GM06990 (cell line): Measurements from ENCODE around the gene RIC3.

Source experiments
- DNase-seq: peaks from one replicate; pipeline ENCODE4 v3.0.0-alpha.2; 2011; ENCODE audit not compliant: insufficient read length; ENCODE audit errors: extremely low read depth
- H3K27me3 ChIP-seq: replicated peaks from 2 replicates; pipeline ENCODE4 v1.6.0; 2011; ENCODE audit warnings: low read length; ENCODE audit not compliant: control insufficient read depth, insufficient read depth
- H3K36me3 ChIP-seq: 2 replicates; pipeline ENCODE4 v1.5.1; 2011; ENCODE audit warnings: low read length; ENCODE audit not compliant: control insufficient read depth, insufficient read depth
- H3K4me3 ChIP-seq: replicated peaks from 2 replicates; pipeline ENCODE4 v1.5.1; 2011; ENCODE audit warnings: low read depth, mild to moderate bottlenecking, control low read depth, low read length
- TF ChIP-seq, protein P1 (sequence below): IDR thresholded peaks from 2 replicates; pipeline ENCODE4 v1.5.1; 2011; ENCODE audit warnings: low read length, control low read depth, mild to moderate bottlenecking, inconsistent platforms; ENCODE audit not compliant: insufficient read depth, poor library complexity, severe bottlenecking

RIC3 gene

DNA sequence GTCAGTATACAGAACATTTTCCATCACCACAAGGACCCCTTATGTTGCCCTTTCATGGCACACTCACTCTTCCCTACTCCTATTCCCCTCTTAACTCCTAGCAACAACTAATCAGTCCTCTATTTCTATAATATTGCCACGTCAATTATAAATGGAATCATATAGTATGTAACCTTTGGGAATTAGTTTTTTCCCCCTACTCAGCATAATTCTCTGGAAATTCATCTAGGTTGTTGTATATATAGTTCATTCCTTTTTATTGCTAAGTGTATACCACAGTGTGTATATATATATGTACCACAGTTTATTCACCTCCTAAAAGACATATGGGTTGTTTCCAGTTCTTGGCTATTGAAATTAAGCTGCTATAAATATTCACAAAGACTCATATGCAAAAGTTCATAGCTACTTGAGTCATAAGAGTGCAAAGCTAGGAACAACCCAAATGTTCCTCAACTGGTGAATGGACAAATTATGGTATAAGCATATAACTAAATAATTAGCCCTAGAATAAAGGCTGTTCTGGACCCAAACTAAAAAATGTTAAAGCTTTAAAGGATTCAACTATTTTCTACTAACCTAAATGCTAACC lies 46.6 kb downstream of the RIC3 start:
- TF ChIP-seq, protein P1, sequence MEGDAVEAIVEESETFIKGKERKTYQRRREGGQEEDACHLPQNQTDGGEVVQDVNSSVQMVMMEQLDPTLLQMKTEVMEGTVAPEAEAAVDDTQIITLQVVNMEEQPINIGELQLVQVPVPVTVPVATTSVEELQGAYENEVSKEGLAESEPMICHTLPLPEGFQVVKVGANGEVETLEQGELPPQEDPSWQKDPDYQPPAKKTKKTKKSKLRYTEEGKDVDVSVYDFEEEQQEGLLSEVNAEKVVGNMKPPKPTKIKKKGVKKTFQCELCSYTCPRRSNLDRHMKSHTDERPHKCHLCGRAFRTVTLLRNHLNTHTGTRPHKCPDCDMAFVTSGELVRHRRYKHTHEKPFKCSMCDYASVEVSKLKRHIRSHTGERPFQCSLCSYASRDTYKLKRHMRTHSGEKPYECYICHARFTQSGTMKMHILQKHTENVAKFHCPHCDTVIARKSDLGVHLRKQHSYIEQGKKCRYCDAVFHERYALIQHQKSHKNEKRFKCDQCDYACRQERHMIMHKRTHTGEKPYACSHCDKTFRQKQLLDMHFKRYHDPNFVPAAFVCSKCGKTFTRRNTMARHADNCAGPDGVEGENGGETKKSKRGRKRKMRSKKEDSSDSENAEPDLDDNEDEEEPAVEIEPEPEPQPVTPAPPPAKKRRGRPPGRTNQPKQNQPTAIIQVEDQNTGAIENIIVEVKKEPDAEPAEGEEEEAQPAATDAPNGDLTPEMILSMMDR = no peak
- Histone ChIP-seq H3K4me3 (no peak overlapping the region), H3K27me3 (no peaks in the 10 kb centered on the region), H3K36me3 (no peaks in the 10 kb centered on the region)
- no peak for DNase-seq

DNA sequence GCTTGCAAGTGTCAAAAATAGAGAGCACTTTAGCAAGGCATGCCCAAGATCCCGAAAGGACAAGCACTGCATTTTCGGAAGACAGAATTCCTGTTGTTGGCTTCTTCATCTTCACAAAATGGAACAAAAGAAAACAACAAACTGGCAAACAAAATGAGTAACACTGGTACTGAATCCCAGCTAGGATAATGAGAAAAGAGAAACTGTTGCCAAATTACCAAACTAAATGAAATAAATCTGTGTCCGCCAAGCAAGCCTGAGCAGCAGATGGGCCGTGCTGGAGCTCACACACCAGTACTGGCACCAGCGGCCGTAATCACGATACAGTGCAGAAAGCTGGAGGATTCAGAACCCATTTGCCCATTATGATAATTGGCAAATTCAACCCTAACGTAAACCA lies 57.2 kb downstream of the RIC3 start:
- no peak overlapping the region for H3K4me3 ChIP-seq
- DNase-seq = no peak
- no peaks in the 10 kb centered on the region; the same call in none of the 2 replicates for H3K36me3 ChIP-seq
- TF ChIP-seq, protein P1 = no peak
- no peaks in the 10 kb centered on the region for H3K27me3 ChIP-seq

DNA sequence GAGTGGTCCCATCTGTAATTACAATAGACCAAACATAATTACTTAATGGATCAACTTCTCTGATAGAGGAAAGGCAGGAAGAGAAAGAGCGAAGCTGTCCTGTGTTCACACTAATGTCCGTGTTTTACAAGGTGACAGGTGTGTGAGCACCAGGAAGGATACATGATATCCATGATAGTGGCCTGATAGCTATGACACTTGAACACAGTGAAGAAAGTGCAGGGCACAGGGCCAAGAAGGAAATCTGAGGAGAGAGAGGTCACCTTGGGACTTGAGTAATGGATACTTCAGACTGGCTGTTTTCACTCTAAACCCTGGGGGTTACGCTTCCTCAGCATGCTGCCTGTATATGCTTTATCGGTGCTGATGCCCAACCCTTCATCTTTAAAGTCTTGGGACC lies 58.4 kb downstream of the RIC3 start:
- TF ChIP-seq, protein P1 = no peak
- Histone ChIP-seq H3K27me3 (no peaks in the 10 kb centered on the region), H3K36me3 (no peaks in the 10 kb centered on the region; the same call in none of the 2 replicates), H3K4me3 (no peak overlapping the region)
- DNase-seq = no peak

DNA sequence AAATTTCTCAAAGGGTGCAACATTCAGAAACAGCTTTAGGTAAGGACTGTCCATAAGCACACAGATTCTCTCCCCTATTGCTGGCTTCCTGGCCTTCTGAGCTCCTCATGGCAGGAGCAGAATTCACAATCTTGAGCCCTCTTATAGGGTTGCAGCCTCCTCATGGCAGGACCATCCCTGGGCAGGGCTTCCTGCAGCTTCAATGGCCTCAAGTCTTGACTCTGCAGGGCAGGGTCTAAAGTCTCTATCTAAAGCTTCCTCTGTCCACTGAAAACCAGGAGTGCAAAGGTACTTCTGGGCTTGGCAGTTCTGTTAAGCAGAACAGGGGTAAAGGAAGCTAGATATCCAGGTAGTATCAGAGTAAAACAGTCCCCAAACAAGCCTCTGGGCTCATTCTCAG lies 59.1 kb downstream of the RIC3 start:
- TF ChIP-seq, protein P1 = no peak
- Histone ChIP-seq H3K4me3 (no peak overlapping the region), H3K36me3 (no peaks in the 10 kb centered on the region; the same call in none of the 2 replicates), H3K27me3 (no peaks in the 10 kb centered on the region)
- no peak for DNase-seq

DNA sequence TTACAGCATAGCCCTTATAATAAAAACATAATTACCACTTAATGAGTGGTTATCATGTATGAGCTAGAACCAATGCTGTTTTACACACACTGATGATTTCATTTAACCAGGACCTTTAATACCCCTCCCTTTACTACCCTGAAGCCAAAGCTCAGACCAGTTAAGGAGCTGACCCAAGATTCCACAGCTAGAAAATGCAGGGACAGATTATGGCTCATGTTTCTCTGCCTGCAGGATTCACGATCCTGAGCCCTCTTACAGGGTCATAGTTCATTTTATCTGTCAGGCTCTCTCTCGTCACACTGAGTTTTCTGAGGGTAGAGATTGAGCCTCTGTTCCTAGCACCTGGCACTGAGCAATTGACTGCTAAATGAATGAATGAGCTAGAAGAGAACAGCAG lies 60.4 kb downstream of the RIC3 start:
- no peak for DNase-seq
- Histone ChIP-seq H3K4me3 (no peak overlapping the region), H3K27me3 (no peaks in the 10 kb centered on the region), H3K36me3 (no peaks in the 10 kb centered on the region; the same call in none of the 2 replicates)
- TF ChIP-seq, protein P1 = no peak

DNA sequence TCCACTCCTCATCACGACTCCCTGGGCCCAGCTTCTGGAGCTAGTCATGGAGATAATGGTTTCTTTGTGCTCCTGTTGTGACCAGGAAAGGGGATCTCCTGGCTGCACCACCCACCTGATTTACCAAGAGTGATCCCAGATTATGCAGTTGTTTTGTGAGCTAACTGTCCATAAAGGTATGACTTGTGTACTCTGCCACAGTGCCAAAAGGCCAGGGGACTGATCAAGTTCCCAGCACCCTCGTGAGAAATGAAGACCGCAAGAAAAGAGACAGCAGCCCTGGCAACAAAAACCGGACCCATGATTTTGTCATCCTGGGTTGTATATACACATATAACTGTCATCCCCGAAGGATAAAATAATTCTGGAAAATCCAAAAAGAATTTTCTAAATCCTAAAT lies 61.2 kb downstream of the RIC3 start:
- no peaks in the 10 kb centered on the region; the same call in none of the 2 replicates for H3K36me3 ChIP-seq
- H3K27me3 ChIP-seq = no peaks in the 10 kb centered on the region
- DNase-seq = no peak
- TF ChIP-seq, protein P1 = no peak
- H3K4me3 ChIP-seq = no peak overlapping the region
